SK-N-SH (cell line): ENCODE results near the gene OPTC. TPM values are rescaled to one million over a fixed set of nuclear protein-coding genes. Genes with fewer than 3 reads are reported as not detected.

Experiments used
- CTCF ChIA-PET: fragments of 300-600, 350-600 bp; formaldehyde crosslinking; extraction: SDS; loops from one replicate; lab custom pipeline; 2021; lab: Yijun Ruan, JAX
- POLR2A ChIA-PET: fragments of 350-600 bp; sonication (Branson Sonifier 250); formaldehyde crosslinking; extraction: SDS; loops from one replicate; lab custom pipeline; 2020; ENCODE audit warnings: antibody characterized with exemption, inconsistent platforms; lab: Yijun Ruan, JAX
- DNase-seq: peaks from one replicate; pipeline ENCODE4 v3.0.0; 2012
- H2AFZ ChIP-seq: fragments of 200-600 bp; sonication (generic); 2 replicates; pipeline ENCODE4 v1.8.1; 2016; ENCODE audit warnings: antibody characterized with exemption, mild to moderate bottlenecking, low read depth
- H3F3A ChIP-seq: fragments of 200-600 bp; sonication (generic); replicated peaks from 2 replicates; pipeline ENCODE3; 2016; ENCODE audit warnings: antibody characterized with exemption, mild to moderate bottlenecking; ENCODE audit not compliant: insufficient read depth
- H3K27ac ChIP-seq, 2 experiments: fragments of 200-500 bp in 1 of 2; fragments of 200-600 bp in 1 of 2; sonication (Bioruptor generic) in 1 of 2; sonication (generic), shearing (Covaris generic) in 1 of 2; 2 replicates each; pipeline versions ENCODE4 v1.5.1 to v1.6.1; 2014 to 2016; ENCODE audit warnings: low read depth in 2 of 2, inconsistent platforms in 1 of 2, low read length in 1 of 2, mild to moderate bottlenecking in 1 of 2, mixed read lengths in 1 of 2
- H3K27me3 ChIP-seq: fragments of 200-600 bp; sonication (generic), shearing (Covaris generic); 2 replicates; pipeline ENCODE4 v1.6.1; 2016; ENCODE audit warnings: mixed run types; ENCODE audit not compliant: insufficient read depth
- H3K36me3 ChIP-seq, 2 experiments: fragments of 200-500 bp in 1 of 2; fragments of 200-600 bp in 1 of 2; sonication (Bioruptor generic) in 1 of 2; sonication (generic) in 1 of 2; replicated peaks in 1 of 2; 2 replicates each; pipeline versions ENCODE3 to v1.5.1; 2014 to 2016; ENCODE audit warnings: low read length in 1 of 2, mild to moderate bottlenecking in 1 of 2; ENCODE audit not compliant: insufficient read depth in 2 of 2, control insufficient read depth in 1 of 2
- H3K4me1 ChIP-seq, 2 experiments: fragments of 200-500 bp in 1 of 2; fragments of 200-600 bp in 1 of 2; sonication (Bioruptor generic) in 1 of 2; sonication (generic), shearing (Covaris generic) in 1 of 2; 2 replicates each; pipeline versions ENCODE4 v1.5.1 to v1.6.1; 2014 to 2016; ENCODE audit warnings: low read depth in 1 of 2, low read length in 1 of 2, mixed run types in 1 of 2; ENCODE audit not compliant: insufficient read depth in 2 of 2, control insufficient read depth in 1 of 2
- H3K4me2 ChIP-seq: fragments of 200-600 bp; sonication (generic), shearing (Covaris generic); 2 replicates; pipeline ENCODE4 v1.6.1; 2017; ENCODE audit warnings: mixed run types
- H3K4me3 ChIP-seq, 2 experiments: fragments of 200-500 bp in 1 of 2; fragments of 200-600 bp in 1 of 2; sonication (Bioruptor generic) in 1 of 2; sonication (generic), shearing (Covaris generic) in 1 of 2; 2 replicates each; pipeline versions ENCODE4 v1.5.1 to v1.8.1; 2014 to 2016; ENCODE audit warnings: low read depth in 2 of 2, inconsistent platforms in 1 of 2, low read length in 1 of 2, mild to moderate bottlenecking in 1 of 2, mixed read lengths in 1 of 2, moderate library complexity in 1 of 2
- H3K79me2 ChIP-seq: fragments of 200-600 bp; sonication (generic); 2 replicates; pipeline ENCODE4 v1.8.1; 2017; ENCODE audit warnings: mild to moderate bottlenecking; ENCODE audit not compliant: insufficient read depth
- H3K9ac ChIP-seq: fragments of 200-600 bp; sonication (generic); 2 replicates; pipeline ENCODE4 v1.6.1; 2017; ENCODE audit warnings: mixed run types
- H3K9me2 ChIP-seq: fragments of 200-600 bp; sonication (generic); 2 replicates; pipeline ENCODE4 v1.6.1; 2017; ENCODE audit warnings: mixed run types
- H3K9me3 ChIP-seq: fragments of 200-600 bp; sonication (generic); 2 replicates; pipeline ENCODE4 v1.6.1; 2017; ENCODE audit warnings: mixed run types, mild to moderate bottlenecking, moderate library complexity
- H4K20me1 ChIP-seq: fragments of 200-600 bp; sonication (generic); 2 replicates; pipeline ENCODE4 v1.6.1; 2017; ENCODE audit warnings: mild to moderate bottlenecking, mixed run types; ENCODE audit not compliant: insufficient read depth
- EP300 ChIP-seq, 2 experiments: IDR thresholded peaks; 2 replicates each; pipeline versions ENCODE4 v1.4.0 to v1.6.1; 2012; ENCODE audit warnings: borderline replicate concordance in 1 of 2, low read depth in 1 of 2, low read length in 1 of 2
- FOSL2 ChIP-seq: IDR thresholded peaks from 2 replicates; pipeline ENCODE4 v1.4.0; 2012; ENCODE audit warnings: low read depth, mild to moderate bottlenecking, moderate library complexity, borderline replicate concordance
- FOXJ3 ChIP-seq: sonication (generic); formaldehyde crosslinking; IDR thresholded peaks from 2 replicates; pipeline ENCODE4 v1.5.1; 2020; ENCODE audit warnings: mild to moderate bottlenecking, missing genetic modification reagents
- GATA2 ChIP-seq: sonication (generic); formaldehyde crosslinking; IDR thresholded peaks from 2 replicates; pipeline ENCODE4 v1.5.0; 2020; ENCODE audit warnings: mild to moderate bottlenecking, missing genetic modification reagents
- JUND ChIP-seq: IDR thresholded peaks from 2 replicates; pipeline ENCODE4 v1.4.0; 2012
- NFIC ChIP-seq: IDR thresholded peaks from 2 replicates; pipeline ENCODE4 v1.4.0; 2012; ENCODE audit warnings: borderline replicate concordance
- SIN3A ChIP-seq: IDR thresholded peaks from 2 replicates; pipeline ENCODE4 v1.6.1; 2012; ENCODE audit warnings: low read depth, mild to moderate bottlenecking, low read length, moderate library complexity, borderline replicate concordance
- ZBTB33 ChIP-seq: IDR thresholded peaks from 2 replicates; pipeline ENCODE4 v1.4.0; 2012; ENCODE audit warnings: low read depth, borderline replicate concordance
- WGBS: methylation state at CpG from one replicate; pipeline ENCODE4 v1.1.6; 2017; ENCODE audit warnings: low lambda C conversion rate; 5-methylcytosine and 5-hydroxymethylcytosine counted together
- polyA plus RNA-seq, 3 experiments: library from polyadenylated mRNA; depleted of rRNA; stranded (reverse); fragments of >200 nt; gene quantifications; 2 replicates each; pipeline ENCODE4 v1.2.3, GENCODE V29; 2012
- TF ChIP-seq, protein P1 (sequence below): IDR thresholded peaks from 2 replicates; pipeline ENCODE4; 2012
- TF ChIP-seq, protein P2 (sequence below): IDR thresholded peaks from 2 replicates; pipeline ENCODE4 v1.4.0; 2012; ENCODE audit warnings: low read depth
- TF ChIP-seq, protein P3 (sequence below): IDR thresholded peaks from 2 replicates; pipeline ENCODE4 v1.6.1; 2012; ENCODE audit warnings: mild to moderate bottlenecking, low read depth, low read length, moderate library complexity

The OPTC gene
- polyA plus RNA-seq, 1 of the 3 experiments (the other 2 are of a cell fraction), result not detected

DNA sequence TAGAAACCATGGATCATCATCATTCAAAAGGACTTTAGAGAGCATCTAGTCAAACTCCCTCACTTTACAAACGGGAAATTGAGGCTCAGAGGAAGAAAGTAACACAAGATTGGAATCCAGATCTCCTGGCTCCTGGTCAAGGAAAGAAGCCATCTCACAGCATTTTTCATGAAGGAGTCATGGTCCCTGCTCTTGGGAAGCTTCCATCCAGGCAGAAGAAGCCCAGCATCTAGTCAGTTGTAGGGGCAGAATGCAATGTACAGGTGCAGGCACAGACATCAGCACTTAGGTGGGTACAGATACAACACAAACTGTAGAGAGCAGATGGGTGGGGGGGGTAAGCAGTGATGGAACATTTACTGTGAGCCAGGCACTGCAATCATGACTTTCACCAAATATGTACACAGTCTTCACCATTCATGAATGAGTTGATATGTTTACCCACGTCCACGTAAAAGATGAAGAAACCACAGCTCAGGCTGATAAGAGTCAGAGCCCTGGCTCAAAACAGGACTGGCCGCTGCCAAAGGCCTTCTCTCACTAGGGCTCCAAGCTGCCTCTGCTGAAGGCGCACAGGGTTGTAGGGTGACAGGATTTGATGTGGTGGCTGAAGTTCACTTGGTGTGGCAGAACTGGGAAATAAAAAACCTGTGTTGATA is 44.0 kb downstream of the OPTC start:
- Histone ChIP-seq H3K4me1 (peaks cover 4 to 38% of the 10 kb centered on the region in 2 experiments), H2AFZ (no peak overlapping the region), H3F3A (peaks cover 40% of the 10 kb centered on the region), H3K79me2 (no peaks in the 10 kb centered on the region), H3K4me2 (0 out of 2 replicates have a peak overlapping the region, but pooled peaks have one; percentile 22), H3K36me3 (no peaks in the 10 kb centered on the region), H3K9ac (no peak overlapping the region), H3K9me3 (no peaks in the 10 kb centered on the region), H3K4me3 (no peak overlapping the region), H3K27me3 (no peaks in the 10 kb centered on the region), H3K27ac (0 out of 4 replicates have a peak overlapping the region, but pooled peaks of 1 of the 2 experiments have one; percentile 95), H4K20me1 (no peaks in the 10 kb centered on the region), H3K9me2 (no peaks in the 10 kb centered on the region)
- 74% methylated on average over 5 of the region's 5 CpGs for WGBS
- POLR2A ChIA-PET, result no interaction called here
- DNase-seq, result no peak
- TF ChIP-seq, protein P1, sequence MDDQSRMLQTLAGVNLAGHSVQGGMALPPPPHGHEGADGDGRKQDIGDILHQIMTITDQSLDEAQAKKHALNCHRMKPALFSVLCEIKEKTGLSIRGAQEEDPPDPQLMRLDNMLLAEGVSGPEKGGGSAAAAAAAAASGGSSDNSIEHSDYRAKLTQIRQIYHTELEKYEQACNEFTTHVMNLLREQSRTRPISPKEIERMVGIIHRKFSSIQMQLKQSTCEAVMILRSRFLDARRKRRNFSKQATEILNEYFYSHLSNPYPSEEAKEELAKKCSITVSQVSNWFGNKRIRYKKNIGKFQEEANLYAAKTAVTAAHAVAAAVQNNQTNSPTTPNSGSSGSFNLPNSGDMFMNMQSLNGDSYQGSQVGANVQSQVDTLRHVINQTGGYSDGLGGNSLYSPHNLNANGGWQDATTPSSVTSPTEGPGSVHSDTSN, result no peak
- TF ChIP-seq NFIC (peak; percentile 29; the same call in 1 of the 2 replicates), SIN3A (no peak), FOSL2 (peak; percentile 42; the same call in 1 of the 2 replicates), JUND (0 out of 2 replicates have a peak, but pooled peaks have one; percentile 2), ZBTB33 (no peak), FOXJ3 (CRISPR knock-in tag) (no peak), GATA2 (CRISPR knock-in tag) (no peak), EP300 (IDR thresholded peaks at IDR 0.05; ENCODE audit: borderline replicate concordance in 1 of 2, low read depth in 1 of 2, low read length in 1 of 2) (no peak)
- TF ChIP-seq, protein P2, sequence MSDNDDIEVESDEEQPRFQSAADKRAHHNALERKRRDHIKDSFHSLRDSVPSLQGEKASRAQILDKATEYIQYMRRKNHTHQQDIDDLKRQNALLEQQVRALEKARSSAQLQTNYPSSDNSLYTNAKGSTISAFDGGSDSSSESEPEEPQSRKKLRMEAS, result no peak
- TF ChIP-seq, protein P3, sequence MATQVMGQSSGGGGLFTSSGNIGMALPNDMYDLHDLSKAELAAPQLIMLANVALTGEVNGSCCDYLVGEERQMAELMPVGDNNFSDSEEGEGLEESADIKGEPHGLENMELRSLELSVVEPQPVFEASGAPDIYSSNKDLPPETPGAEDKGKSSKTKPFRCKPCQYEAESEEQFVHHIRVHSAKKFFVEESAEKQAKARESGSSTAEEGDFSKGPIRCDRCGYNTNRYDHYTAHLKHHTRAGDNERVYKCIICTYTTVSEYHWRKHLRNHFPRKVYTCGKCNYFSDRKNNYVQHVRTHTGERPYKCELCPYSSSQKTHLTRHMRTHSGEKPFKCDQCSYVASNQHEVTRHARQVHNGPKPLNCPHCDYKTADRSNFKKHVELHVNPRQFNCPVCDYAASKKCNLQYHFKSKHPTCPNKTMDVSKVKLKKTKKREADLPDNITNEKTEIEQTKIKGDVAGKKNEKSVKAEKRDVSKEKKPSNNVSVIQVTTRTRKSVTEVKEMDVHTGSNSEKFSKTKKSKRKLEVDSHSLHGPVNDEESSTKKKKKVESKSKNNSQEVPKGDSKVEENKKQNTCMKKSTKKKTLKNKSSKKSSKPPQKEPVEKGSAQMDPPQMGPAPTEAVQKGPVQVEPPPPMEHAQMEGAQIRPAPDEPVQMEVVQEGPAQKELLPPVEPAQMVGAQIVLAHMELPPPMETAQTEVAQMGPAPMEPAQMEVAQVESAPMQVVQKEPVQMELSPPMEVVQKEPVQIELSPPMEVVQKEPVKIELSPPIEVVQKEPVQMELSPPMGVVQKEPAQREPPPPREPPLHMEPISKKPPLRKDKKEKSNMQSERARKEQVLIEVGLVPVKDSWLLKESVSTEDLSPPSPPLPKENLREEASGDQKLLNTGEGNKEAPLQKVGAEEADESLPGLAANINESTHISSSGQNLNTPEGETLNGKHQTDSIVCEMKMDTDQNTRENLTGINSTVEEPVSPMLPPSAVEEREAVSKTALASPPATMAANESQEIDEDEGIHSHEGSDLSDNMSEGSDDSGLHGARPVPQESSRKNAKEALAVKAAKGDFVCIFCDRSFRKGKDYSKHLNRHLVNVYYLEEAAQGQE, result no peak
- CTCF ChIA-PET, result interaction anchor here (0.8 to 1.2 kb wide), 3 partner anchors 8 to 164 kb away, joined by 3 to 4 read pairs (median 3); no protein-coding TSS in a partner anchor
